ENCODE data around the gene ETS1. TPM values are rescaled to one million over a fixed set of nuclear protein-coding genes. Genes with fewer than 3 reads are reported as not detected.

ETS1 gene
- total RNA-seq, 4 donors from 2014 or later: 16.8 to 24.9 (median 21.8) TPM

GRCh38 chr11:128549256-128549944, 38.0 kb downstream of the ETS1 start:
- Histone ChIP-seq H3K4me1 (peaks cover 7 to 15% of the 10 kb centered on the region in 2 donors), H3K27ac (peak overlapping the region; percentile 71 to 79 (median 76)), H3K9me3 (no peaks in the 10 kb centered on the region), H3K4me3 (peak overlapping the region; percentile 53 to 61 (median 60)), H3K36me3 (no peaks in the 10 kb centered on the region), H3K27me3 (no peaks in the 10 kb centered on the region)
- intact Hi-C loops (cut with DNase I; ENCODE audit: low total_unique reads): loop anchor here (2.0 kb wide), 2 partner anchors 25 to 259 kb away; no protein-coding TSS in a partner anchor
- DNase-seq (peak; percentile 22 to 52), ATAC-seq (peak; percentile 16 to 33)
- TF ChIP-seq CTCF (IDR thresholded peaks at IDR 0.05 in 4 of 5, conservative IDR thresholded peaks at IDR 0.05 in 1 of 5) (no peak), POLR2A (IDR thresholded peaks at IDR 0.05) (no peak)
- in situ Hi-C loops (cut with MboI; ENCODE audit: low sequenced_read_pairs in 4 of 4): no loop called here

GRCh38 chr11:128548649-128549255, 38.6 kb downstream of the ETS1 start:
- peaks cover 10 to 19% of the 10 kb centered on the region in 2 donors for H3K4me1 ChIP-seq
- H3K9me3 ChIP-seq: no peaks in the 10 kb centered on the region
- DNase-seq: peak; percentile 15 to 45
- H3K4me3 ChIP-seq: peak overlapping the region; percentile 53 to 61 (median 60)
- H3K36me3 ChIP-seq: no peaks in the 10 kb centered on the region
- H3K27ac ChIP-seq: peak overlapping the region; percentile 71 to 79 (median 76)
- H3K27me3 ChIP-seq: no peaks in the 10 kb centered on the region
- peak; percentile 55 to 62 for ATAC-seq
- TF ChIP-seq CTCF (IDR thresholded peaks at IDR 0.05 in 4 of 5, conservative IDR thresholded peaks at IDR 0.05 in 1 of 5): peak in 1 of 5 experiments; percentile 15
- no peak for TF ChIP-seq POLR2A (IDR thresholded peaks at IDR 0.05)
- in situ Hi-C loops (cut with MboI; ENCODE audit: low sequenced_read_pairs in 4 of 4): no loop called here
- intact Hi-C loops (cut with DNase I; ENCODE audit: low total_unique reads): loop anchor here (2.0 kb wide), 2 partner anchors 24 to 258 kb away; no protein-coding TSS in a partner anchor

- no peak for DNase-seq
- Histone ChIP-seq H3K27me3 (no peaks in the 10 kb centered on the region), H3K4me3 (peak overlapping the region; percentile 53 to 61 (median 60)), H3K4me1 (peaks cover 16 to 25% of the 10 kb centered on the region in 2 donors), H3K36me3 (no peaks in the 10 kb centered on the region), H3K9me3 (no peaks in the 10 kb centered on the region), H3K27ac (peak overlapping the region; percentile 71 to 79 (median 76))
- in situ Hi-C loops (cut with MboI; ENCODE audit: low sequenced_read_pairs in 4 of 4): no loop called here
- TF ChIP-seq CTCF (IDR thresholded peaks at IDR 0.05 in 4 of 5, conservative IDR thresholded peaks at IDR 0.05 in 1 of 5) (no peak), POLR2A (IDR thresholded peaks at IDR 0.05) (no peak)
- intact Hi-C loops (cut with DNase I; ENCODE audit: low total_unique reads): loop anchor here (2.0 kb wide), 2 partner anchors 23 to 257 kb away; no protein-coding TSS in a partner anchor
- no peak for ATAC-seq
Measured at GRCh38 chr11:128547946-128548648, 39.3 kb downstream of the ETS1 start.

GRCh38 chr11:128546916-128547315, 40.4 kb downstream of the ETS1 start:
- TF ChIP-seq POLR2A (IDR thresholded peaks at IDR 0.05) (peak in 1 of 2 donors; percentile 13), CTCF (IDR thresholded peaks at IDR 0.05 in 4 of 5, conservative IDR thresholded peaks at IDR 0.05 in 1 of 5) (no peak)
- ATAC-seq: no peak
- Histone ChIP-seq H3K9me3 (no peaks in the 10 kb centered on the region), H3K36me3 (no peaks in the 10 kb centered on the region), H3K4me1 (peaks cover 16 to 25% of the 10 kb centered on the region in 2 donors), H3K27me3 (no peaks in the 10 kb centered on the region), H3K4me3 (no peak overlapping the region), H3K27ac (peak overlapping the region in 3 of 4 donors; percentile 74 to 79 (median 79))
- intact Hi-C loops (cut with DNase I; ENCODE audit: low total_unique reads) (no loop called here), in situ Hi-C loops (cut with MboI; ENCODE audit: low sequenced_read_pairs in 4 of 4) (no loop called here)
- DNase-seq: no peak

Data from gastrocnemius medialis (tissue), 4 donors.